H1 (cell line): ENCODE results near the gene WWC1. TPM values are rescaled to one million over a fixed set of nuclear protein-coding genes. Genes with fewer than 3 reads are reported as not detected.
A peak's percentile ranks its signal among the peaks of the same experiment; 100 is the strongest.

Experiments used
- CTCF ChIA-PET: fragments of 300-600 bp; sonication (Branson Sonifier 250); formaldehyde crosslinking; loops from one replicate; lab custom pipeline; 2021; ENCODE audit not compliant: partially characterized antibody; lab: Charles Lee
- POLR2A ChIA-PET: fragments of 300-600 bp; sonication (Branson Sonifier 250); formaldehyde crosslinking; loops from one replicate; lab custom pipeline; 2021; ENCODE audit warnings: inconsistent platforms; ENCODE audit not compliant: partially characterized antibody; lab: Charles Lee
- DNase-seq, 2 experiments: peaks; one replicate each; pipeline versions ENCODE4 v3.0.0 to v3.0.0-alpha.2; 2010 to 2022; ENCODE audit warnings: low spot score in 2 of 2, low read depth in 1 of 2, mixed read lengths in 1 of 2
- FAIRE-seq: peaks from 2 replicates; lab custom pipeline; 2011; peaks lifted over from hg19 to GRCh38; lab: Jason Lieb, UNC
- H2AFZ ChIP-seq: 2 replicates; pipeline ENCODE4 v1.8.1; 2012; ENCODE audit warnings: low read length, inconsistent platforms
- H2AK5ac ChIP-seq: 2 replicates; pipeline ENCODE4 v1.6.1; 2013; ENCODE audit warnings: low read depth, low read length
- H2BK120ac ChIP-seq: replicated peaks from 2 replicates; pipeline ENCODE3; 2013; ENCODE audit warnings: low read depth, low read length, inconsistent platforms
- H2BK12ac ChIP-seq: 2 replicates; pipeline ENCODE4 v1.6.1; 2013; ENCODE audit warnings: low read depth, low read length
- H2BK15ac ChIP-seq: 2 replicates; pipeline ENCODE4 v1.6.1; 2013; ENCODE audit warnings: low read length
- H2BK20ac ChIP-seq: 2 replicates; pipeline ENCODE4 v1.6.1; 2013; ENCODE audit warnings: low read length
- H2BK5ac ChIP-seq: 2 replicates; pipeline ENCODE4 v1.6.1; 2013; ENCODE audit warnings: low read depth, low read length
- H3K14ac ChIP-seq: 2 replicates; pipeline ENCODE4 v1.6.1; 2013; ENCODE audit warnings: inconsistent platforms; ENCODE audit not compliant: insufficient read length
- H3K18ac ChIP-seq: 2 replicates; pipeline ENCODE4 v1.6.1; 2013; ENCODE audit warnings: low read length; ENCODE audit errors: extremely low read depth
- H3K23ac ChIP-seq: 2 replicates; pipeline ENCODE4 v1.6.1; 2013; ENCODE audit warnings: inconsistent platforms; ENCODE audit not compliant: insufficient read length
- H3K23me2 ChIP-seq: 2 replicates; pipeline ENCODE4 v1.6.1; 2013; ENCODE audit warnings: low read depth, low read length
- H3K27ac ChIP-seq: 2 replicates; pipeline ENCODE4 v1.6.1; 2011; ENCODE audit warnings: low read depth, low read length, inconsistent platforms
- H3K27me3 ChIP-seq, 4 experiments: replicated peaks in 1 of 4; 1 replicate in 1 of 4; 2 replicates in 3 of 4; pipeline versions ENCODE4 v1.6.1 to v1.8.1; 2011 to 2013; ENCODE audit warnings: low read length in 3 of 4, mild to moderate bottlenecking in 3 of 4, inconsistent platforms in 2 of 4, mixed read lengths in 2 of 4, moderate library complexity in 1 of 4; ENCODE audit not compliant: control insufficient read depth in 3 of 4, insufficient read depth in 3 of 4; ENCODE audit errors: extremely low read depth in 1 of 4
- H3K36me3 ChIP-seq, 4 experiments: 2 replicates each; pipeline versions ENCODE4 v1.6.1 to v1.8.1; 2011 to 2013; ENCODE audit warnings: mild to moderate bottlenecking in 4 of 4, low read length in 3 of 4, moderate library complexity in 2 of 4, control low read depth in 1 of 4, inconsistent platforms in 1 of 4; ENCODE audit not compliant: insufficient read depth in 4 of 4, control insufficient read depth in 2 of 4
- H3K4ac ChIP-seq: replicated peaks from 2 replicates; pipeline ENCODE3; 2013; ENCODE audit warnings: low read length, low read depth, mixed read lengths, inconsistent platforms; ENCODE audit not compliant: insufficient read length
- H3K4me1 ChIP-seq, 4 experiments: replicated peaks in 1 of 4; 1 replicate in 1 of 4; 2 replicates in 3 of 4; pipeline versions ENCODE4 v1.6.1 to v1.8.1; 2011 to 2013; ENCODE audit warnings: low read length in 3 of 4, inconsistent platforms in 2 of 4, mixed read lengths in 1 of 4; ENCODE audit not compliant: insufficient read depth in 4 of 4, control insufficient read depth in 3 of 4
- H3K4me2 ChIP-seq, 2 experiments: 2 replicates each; pipeline versions ENCODE4 v1.6.1 to v1.8.1; 2011 to 2013; ENCODE audit warnings: low read depth in 2 of 2, low read length in 2 of 2, control low read depth in 1 of 2, inconsistent platforms in 1 of 2, mild to moderate bottlenecking in 1 of 2; ENCODE audit not compliant: insufficient read depth in 1 of 2
- H3K4me3 ChIP-seq, 4 experiments: fragments of 200-600, 300-600 bp in 1 of 4; sonication (generic), shearing (Covaris generic), sonication (Bioruptor Twin) in 1 of 4; 2 replicates each; pipeline versions ENCODE4 v1.5.1 to v1.8.1; 2011 to 2016; ENCODE audit warnings: low read length in 4 of 4, low read depth in 3 of 4, control low read depth in 2 of 4, inconsistent platforms in 2 of 4, mild to moderate bottlenecking in 2 of 4, mixed read lengths in 1 of 4, moderate library complexity in 1 of 4; ENCODE audit not compliant: insufficient read depth in 2 of 4; ENCODE audit errors: extremely low read depth in 1 of 4
- H3K56ac ChIP-seq: replicated peaks from 2 replicates; pipeline ENCODE3; 2013; ENCODE audit warnings: low read depth, mild to moderate bottlenecking, mixed read lengths, low read length, inconsistent platforms; ENCODE audit not compliant: insufficient read length
- H3K79me1 ChIP-seq: 2 replicates; pipeline ENCODE4 v1.6.1; 2013; ENCODE audit warnings: low read depth, low read length, control low read depth
- H3K79me2 ChIP-seq, 2 experiments: 2 replicates each; pipeline versions ENCODE4 v1.6.1 to v1.8.1; 2012 to 2013; ENCODE audit warnings: low read length in 2 of 2, mild to moderate bottlenecking in 2 of 2, inconsistent platforms in 1 of 2; ENCODE audit not compliant: insufficient read depth in 2 of 2, control insufficient read depth in 1 of 2
- H3K9ac ChIP-seq, 4 experiments: replicated peaks in 1 of 4; 1 replicate in 1 of 4; 2 replicates in 3 of 4; pipeline versions ENCODE4 v1.6.1 to v1.8.1; 2011 to 2013; ENCODE audit warnings: low read depth in 3 of 4, low read length in 3 of 4, control low read depth in 2 of 4, mild to moderate bottlenecking in 2 of 4, moderate library complexity in 2 of 4, inconsistent platforms in 1 of 4; ENCODE audit errors: extremely low read depth in 1 of 4
- H3K9me3 ChIP-seq, 2 experiments: 2 replicates each; pipeline versions ENCODE4 v1.6.1 to v1.8.1; 2012 to 2013; ENCODE audit warnings: mild to moderate bottlenecking in 2 of 2, moderate library complexity in 2 of 2, control low read depth in 1 of 2, inconsistent platforms in 1 of 2, low read depth in 1 of 2, low read length in 1 of 2, mixed read lengths in 1 of 2; ENCODE audit not compliant: insufficient read depth in 2 of 2
- H4K20me1 ChIP-seq, 2 experiments: replicated peaks in 1 of 2; 2 replicates each; pipeline versions ENCODE3 to v1.8.1; 2011 to 2013; ENCODE audit warnings: inconsistent platforms in 2 of 2, low read length in 2 of 2, mild to moderate bottlenecking in 1 of 2; ENCODE audit not compliant: insufficient read depth in 2 of 2, control insufficient read depth in 1 of 2
- H4K5ac ChIP-seq: 2 replicates; pipeline ENCODE4 v1.6.1; 2013; ENCODE audit warnings: low read length, low read depth, mixed read lengths, inconsistent platforms; ENCODE audit not compliant: insufficient read length
- H4K8ac ChIP-seq: 2 replicates; pipeline ENCODE4 v1.8.0; 2013; ENCODE audit warnings: mild to moderate bottlenecking, moderate library complexity, low read length, inconsistent platforms; ENCODE audit not compliant: insufficient read depth; ENCODE audit errors: extremely low read depth
- H4K91ac ChIP-seq: replicated peaks from 2 replicates; pipeline ENCODE3; 2013; ENCODE audit warnings: low read length, mixed read lengths, inconsistent platforms; ENCODE audit not compliant: insufficient read length
- ATF3 ChIP-seq: IDR thresholded peaks from 2 replicates; pipeline ENCODE4 v1.6.1; 2011; ENCODE audit warnings: low read depth, mild to moderate bottlenecking, low read length; ENCODE audit not compliant: insufficient read depth
- CEBPB ChIP-seq: IDR thresholded peaks from 2 replicates; pipeline ENCODE4 v1.6.1; 2012; ENCODE audit warnings: low read depth, low read length
- JUN ChIP-seq: IDR thresholded peaks from 2 replicates; pipeline ENCODE4 v1.6.1; 2011; ENCODE audit warnings: low read depth, mild to moderate bottlenecking, improper control_type of control experiment, low read length
- JUND ChIP-seq: IDR thresholded peaks from 2 replicates; pipeline ENCODE4 v1.6.1; 2011; ENCODE audit warnings: mild to moderate bottlenecking, improper control_type of control experiment, low read length
- MAX ChIP-seq: IDR thresholded peaks from 2 replicates; pipeline ENCODE4 v1.6.1; 2012; ENCODE audit warnings: inconsistent platforms
- RFX5 ChIP-seq: IDR thresholded peaks from 2 replicates; pipeline ENCODE4 v1.6.1; 2011; ENCODE audit warnings: low read depth, low read length, improper control_type of control experiment, borderline replicate concordance
- SAP30 ChIP-seq: fragments of 300-600 bp; sonication (generic); IDR thresholded peaks from 2 replicates; pipeline ENCODE4 v1.7.1; 2012; ENCODE audit warnings: low read length, moderate library complexity, mild to moderate bottlenecking, inconsistent platforms; ENCODE audit not compliant: insufficient read depth, insufficient replicate concordance
- SIN3A ChIP-seq, 2 experiments: IDR thresholded peaks in 1 of 2; conservative IDR thresholded peaks in 1 of 2; 2 replicates each; pipeline ENCODE4 v1.6.1; 2011 to 2012; ENCODE audit warnings: low read length in 2 of 2, improper control_type of control experiment in 1 of 2, low read depth in 1 of 2, mild to moderate bottlenecking in 1 of 2
- USF2 ChIP-seq: IDR thresholded peaks from 2 replicates; pipeline ENCODE4 v1.6.1; 2011; ENCODE audit warnings: low read length, improper control_type of control experiment
- WGBS, 2 experiments: shearing (Covaris generic) in 1 of 2; methylation state at CpG; one replicate each; pipeline versions ENCODE4 v1.1.6 to v1.1.7; 2013 to 2015; ENCODE audit warnings: low lambda C conversion rate in 2 of 2, mixed read lengths in 2 of 2, inconsistent platforms in 1 of 2, low coverage in 1 of 2, missing lambda C conversion rate in 1 of 2; ENCODE audit not compliant: insufficient replicate concordance in 2 of 2, insufficient coverage in 1 of 2, insufficient read length in 1 of 2; ENCODE audit errors: extremely low coverage in 1 of 2, missing lambda C conversion rate in 1 of 2; 5-methylcytosine and 5-hydroxymethylcytosine counted together
- polyA plus RNA-seq, 7 experiments: library from polyadenylated mRNA; depleted of rRNA in 3 of 7; stranded (reverse) in 5 of 7; unstranded in 2 of 7; fragments of >200 nt in 5 of 7; fragments of 200-250 nt in 2 of 7; gene quantifications; 1 replicate in 5 of 7; 2 replicates in 1 of 7; 4 replicates in 1 of 7; pipeline versions ENCODE4 v1.2.1 to v1.2.3, GENCODE V29; 2011 to 2013; ENCODE audit warnings: missing spikeins in 2 of 7, mixed read lengths in 2 of 7
- total RNA-seq: library from RNA; stranded (reverse); fragmentation: NEBNext Ultra II Directional; extraction: Animal tissue kit (Norgen Biotek cat#: 25700); gene quantifications from 2 replicates; pipeline ENCODE4 v1.2.1, GENCODE V29; 2021

WWC1 gene
- total and polyA plus RNA-seq, 2 of the 8 experiments (the other 6 are each of a cell fraction or from before 2014, with no cell fraction given), result 16.4 to 41.1 TPM

DNA sequence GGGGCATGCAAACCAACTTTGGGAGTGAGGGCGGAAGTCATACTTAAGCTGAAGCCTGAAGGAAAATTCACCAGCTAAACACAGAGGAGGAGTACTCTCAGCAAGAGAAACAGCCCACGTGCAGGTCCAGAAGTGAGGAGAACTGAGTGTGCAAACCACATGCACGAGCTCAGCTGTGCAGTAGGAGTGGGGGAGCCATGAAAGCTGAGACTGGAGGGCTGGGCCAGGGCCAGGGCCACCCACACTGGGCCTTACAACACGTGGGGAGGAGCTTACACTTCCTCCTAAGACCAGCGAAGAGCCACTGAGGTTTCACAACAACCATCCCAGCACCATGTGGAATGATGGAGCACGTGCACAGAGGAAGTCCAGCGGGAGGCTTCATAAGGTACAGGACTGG, 9.3 kb upstream of the WWC1 start:
- Histone ChIP-seq H3K14ac (no peak overlapping the region), H2AK5ac (no peak overlapping the region), H2BK120ac (no peak overlapping the region), H2BK12ac (no peak overlapping the region), H2BK15ac (no peak overlapping the region), H3K56ac (no peak overlapping the region), H2AFZ (peak overlapping the region; percentile 86), H3K23me2 (no peaks in the 10 kb centered on the region), H3K9ac (no peak overlapping the region), H4K5ac (no peak overlapping the region), H4K8ac (no peak overlapping the region), H3K27me3 (no peaks in the 10 kb centered on the region; a peak in 1 of 7 replicates), H3K9me3 (no peaks in the 10 kb centered on the region), H3K36me3 (no peaks in the 10 kb centered on the region), H3K79me1 (no peaks in the 10 kb centered on the region), H3K4ac (no peak overlapping the region), H3K27ac (no peak overlapping the region), H3K23ac (no peak overlapping the region), H2BK20ac (no peak overlapping the region), H3K4me3 (no peak overlapping the region), H2BK5ac (no peak overlapping the region), H3K18ac (no peak overlapping the region), H3K4me1 (peaks cover 4 to 9% (median 6%) of the 10 kb centered on the region in 4 experiments; a peak in 6 of 7 replicates), H4K91ac (no peak overlapping the region), H3K79me2 (no peaks in the 10 kb centered on the region), H4K20me1 (peaks cover 0 to 2% of the 10 kb centered on the region in 2 experiments), H3K4me2 (no peak overlapping the region)
- TF ChIP-seq MAX (peak; percentile 61), USF2 (no peak), ATF3 (no peak), SIN3A (conservative IDR thresholded peaks at IDR 0.05 in 1 of 2, IDR thresholded peaks at IDR 0.05 in 1 of 2; ENCODE audit: low read depth in 1 of 2, low read length in 2 of 2) (no peak), JUND (no peak), SAP30 (no peak), RFX5 (no peak), JUN (no peak), CEBPB (peak; percentile 25; the same call in 1 of the 2 replicates)
- no peak for DNase-seq
- POLR2A ChIA-PET, result interaction anchor here (0.8 to 1.8 kb wide), 3 partner anchors 10 to 92 kb away, joined by 3 to 8 read pairs (median 5); partner anchors contain the start of gene WWC1
- WGBS, 2 experiments, result 69% methylated on average over 7 of the region's 7 CpGs; no CpG with 5 or more reads in 1 of the 2 experiments
- no peak for FAIRE-seq
- CTCF ChIA-PET, result interaction anchor here (0.6 to 5.5 kb wide), 12 partner anchors 9 to 156 kb away, joined by 3 to 33 read pairs (median 3); partner anchors contain the start of gene WWC1
